Stimulated activated naive CD4-positive, alpha-beta T cell (primary cell): ENCODE results near the gene PMM2.
A peak's percentile ranks its signal among the peaks of the same experiment; 100 is the strongest.
"Not testable (repeated sequence)": the region's sequence is repeated elsewhere in the genome, so short reads cannot be mapped to it uniquely, and the experiment has no call there.

Source experiments
- DNase-seq, 6 experiments: peaks; one replicate each; lab custom pipeline; 2025; lab: John Stamatoyannopoulos, UW

The PMM2 gene

DNA sequence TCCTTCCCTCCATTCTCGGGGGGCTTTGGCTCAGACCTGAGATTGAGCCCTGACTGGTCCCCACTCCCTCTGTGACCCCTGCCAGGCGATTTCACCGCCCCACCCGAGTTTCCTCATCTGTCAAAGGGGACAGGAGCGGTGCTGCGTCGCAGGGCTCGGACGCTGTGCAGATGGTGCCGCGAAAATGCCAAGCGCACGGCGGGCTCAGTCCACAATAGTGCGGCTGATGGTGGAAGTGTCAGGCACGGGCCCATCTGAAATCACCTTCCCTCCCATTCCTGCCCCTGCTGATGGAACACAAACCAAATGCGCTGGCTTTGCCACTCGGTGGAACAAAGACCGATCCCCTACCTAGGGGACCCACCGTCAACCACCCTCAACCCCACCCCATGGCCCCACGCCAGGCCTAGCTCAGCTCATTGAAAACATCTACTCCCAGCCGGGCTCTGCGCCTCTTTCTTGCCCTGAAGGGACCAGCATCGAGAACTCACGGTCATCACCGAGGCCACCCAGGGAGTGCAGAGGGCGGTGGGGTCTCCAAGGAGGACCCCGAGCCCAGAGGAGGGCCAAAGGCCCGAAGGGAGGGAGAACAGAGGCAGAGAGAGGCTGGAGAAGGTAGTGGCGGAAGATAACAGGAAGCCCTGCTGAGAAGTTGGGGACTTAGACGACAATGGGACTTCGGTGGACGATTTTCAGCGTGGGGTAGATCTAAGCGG lies 69.7 kb downstream of the PMM2 start:
- peak in 2 of 6 experiments; percentile 30 to 32 for DNase-seq

DNA sequence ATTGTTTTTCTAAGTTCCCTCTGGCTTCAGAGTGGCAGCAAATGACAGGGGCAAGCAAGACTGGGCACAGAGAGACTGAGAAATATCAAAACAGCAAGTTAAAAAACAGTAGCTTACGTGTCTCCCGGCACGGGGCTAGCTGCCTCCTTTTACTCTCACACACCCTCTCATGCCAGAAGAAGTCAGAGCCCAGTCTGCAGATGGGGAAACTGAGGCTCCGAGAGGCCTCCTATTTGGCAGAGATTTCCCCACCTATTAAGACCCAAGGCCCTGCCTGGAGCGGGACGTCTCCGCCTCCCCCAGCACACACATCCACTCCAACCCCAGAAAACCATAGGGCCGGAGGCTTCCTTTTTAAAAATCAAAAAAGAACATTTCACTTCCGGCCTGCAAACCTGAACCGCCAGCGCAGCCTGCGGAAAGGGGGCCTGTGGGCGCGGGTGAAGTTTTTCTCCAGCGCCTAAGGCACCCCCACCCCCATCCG lies 70.3 kb downstream of the PMM2 start:
- peak in 3 of 6 experiments; percentile 52 to 66 (median 63) for DNase-seq

DNA sequence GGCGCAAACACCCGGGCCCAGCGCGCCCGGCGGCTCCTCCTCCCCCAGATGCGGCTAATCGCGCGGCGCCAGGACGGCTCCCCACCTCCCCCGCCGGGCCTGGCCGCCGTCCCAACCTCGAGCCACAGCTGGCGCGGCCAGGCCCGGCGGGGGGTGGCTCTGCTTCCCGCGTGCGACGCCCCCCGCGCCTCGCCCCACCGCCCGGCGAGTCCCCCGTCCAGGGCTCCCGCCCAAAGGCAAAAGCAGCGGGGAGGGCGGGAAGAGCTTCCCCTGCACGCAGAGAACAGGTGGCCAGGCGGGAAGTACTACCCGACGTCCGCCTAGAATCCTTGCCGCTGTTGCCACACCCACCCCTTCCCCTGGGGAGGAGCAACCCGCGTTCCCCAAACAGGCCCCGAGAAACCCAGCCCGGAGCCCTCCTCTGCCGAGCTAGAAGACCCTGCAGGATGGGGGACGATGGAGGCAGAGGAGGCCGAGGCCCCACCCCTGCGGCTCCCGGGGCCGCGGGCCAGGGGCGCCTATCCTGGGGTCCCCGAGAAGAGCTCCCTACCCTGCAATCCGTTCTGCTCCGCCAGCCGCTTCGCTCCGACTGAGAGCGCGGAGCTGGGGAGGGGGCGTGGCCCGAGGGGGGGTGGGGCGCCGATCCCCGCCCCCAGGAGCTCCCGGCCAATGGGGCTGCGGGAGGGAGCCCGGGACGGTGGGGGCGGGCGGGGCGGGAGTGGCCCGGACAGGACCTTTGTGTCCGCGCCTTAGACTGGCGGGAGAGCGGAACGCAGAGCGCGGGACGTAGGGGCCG lies 71.0 kb downstream of the PMM2 start, which contains the start of gene CARHSP1:
Gene CARHSP1, minus strand, starts transcription at position 591 of the 796 bp plus-strand sequence. CDS start 9,678 bp downstream, outside the sequence.
- peak; percentile 68 to 88 (median 78) for DNase-seq

DNA sequence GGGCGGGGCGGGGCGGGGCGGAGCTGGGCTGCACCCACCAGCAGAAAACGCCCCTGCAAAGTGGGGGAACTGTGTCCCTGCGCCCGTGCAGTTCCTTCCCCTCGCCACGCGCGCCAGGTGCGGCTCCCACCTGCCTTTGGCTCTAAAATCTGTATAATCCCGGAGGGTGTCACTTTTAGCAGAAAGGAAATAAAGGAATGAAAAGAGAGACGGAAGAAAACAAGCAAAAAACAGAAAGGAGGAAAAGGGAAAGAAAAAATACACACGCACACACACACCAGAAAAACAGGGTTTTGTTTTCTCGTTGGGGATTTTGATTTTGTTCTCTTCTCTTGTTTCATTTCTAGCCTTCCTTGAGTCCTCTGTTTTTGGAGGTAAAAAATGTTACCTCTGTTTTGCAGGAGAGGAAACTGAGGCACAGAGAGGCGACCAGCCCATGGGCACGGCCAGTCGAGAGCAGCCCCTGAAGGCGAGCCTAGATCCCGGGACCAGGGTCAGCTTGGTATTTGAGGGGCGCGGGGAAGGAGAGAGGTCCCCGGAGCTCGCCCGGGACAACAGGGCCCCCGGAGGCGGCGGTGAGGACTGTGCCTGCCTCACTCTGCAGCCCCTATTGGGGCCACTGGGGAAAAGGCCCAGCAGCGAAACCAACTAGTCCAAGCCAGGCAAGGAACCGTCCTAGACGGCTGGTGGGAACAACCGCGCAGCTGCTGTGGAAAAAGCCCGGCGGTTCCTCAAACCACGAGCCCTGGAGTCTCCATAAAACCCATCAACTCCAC lies 71.8 kb downstream of the PMM2 start:
- DNase-seq, result peak in 2 of 6 experiments; percentile 75 to 83

DNA sequence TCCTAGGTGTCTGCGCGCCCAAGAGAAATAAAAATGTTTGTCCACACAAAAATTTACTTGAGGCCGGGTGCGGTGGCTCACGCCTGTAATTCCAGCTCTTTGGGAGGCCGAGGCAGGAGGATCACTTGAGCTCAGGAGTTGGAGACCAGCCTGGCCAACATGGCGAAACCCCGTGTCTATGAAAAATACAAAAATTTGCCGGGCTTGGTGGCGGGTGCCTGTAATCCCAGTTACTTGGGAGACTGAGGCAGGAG lies 72.3 kb downstream of the PMM2 start:
- DNase-seq, result not testable (repeated sequence)

DNA sequence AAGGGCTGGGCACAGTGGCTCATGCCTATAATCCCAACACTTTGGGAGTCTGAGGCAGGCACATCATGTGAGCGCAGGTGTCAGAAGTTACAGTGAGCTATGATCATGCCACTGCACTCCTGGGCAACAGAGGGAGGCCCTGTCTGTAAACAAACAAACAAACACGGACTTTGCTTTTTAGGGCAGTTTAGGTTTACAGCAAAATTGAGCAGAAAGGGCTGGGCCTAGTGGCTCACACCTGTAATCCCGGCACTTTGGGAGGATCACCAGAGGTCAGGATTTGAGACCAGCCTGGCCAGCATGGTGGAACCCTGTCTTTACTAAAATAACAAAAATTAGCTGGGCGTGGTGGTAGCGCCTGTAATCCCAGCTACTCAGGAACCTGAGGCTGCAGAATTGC lies 74.4 kb downstream of the PMM2 start:
- DNase-seq, result no peak

DNA sequence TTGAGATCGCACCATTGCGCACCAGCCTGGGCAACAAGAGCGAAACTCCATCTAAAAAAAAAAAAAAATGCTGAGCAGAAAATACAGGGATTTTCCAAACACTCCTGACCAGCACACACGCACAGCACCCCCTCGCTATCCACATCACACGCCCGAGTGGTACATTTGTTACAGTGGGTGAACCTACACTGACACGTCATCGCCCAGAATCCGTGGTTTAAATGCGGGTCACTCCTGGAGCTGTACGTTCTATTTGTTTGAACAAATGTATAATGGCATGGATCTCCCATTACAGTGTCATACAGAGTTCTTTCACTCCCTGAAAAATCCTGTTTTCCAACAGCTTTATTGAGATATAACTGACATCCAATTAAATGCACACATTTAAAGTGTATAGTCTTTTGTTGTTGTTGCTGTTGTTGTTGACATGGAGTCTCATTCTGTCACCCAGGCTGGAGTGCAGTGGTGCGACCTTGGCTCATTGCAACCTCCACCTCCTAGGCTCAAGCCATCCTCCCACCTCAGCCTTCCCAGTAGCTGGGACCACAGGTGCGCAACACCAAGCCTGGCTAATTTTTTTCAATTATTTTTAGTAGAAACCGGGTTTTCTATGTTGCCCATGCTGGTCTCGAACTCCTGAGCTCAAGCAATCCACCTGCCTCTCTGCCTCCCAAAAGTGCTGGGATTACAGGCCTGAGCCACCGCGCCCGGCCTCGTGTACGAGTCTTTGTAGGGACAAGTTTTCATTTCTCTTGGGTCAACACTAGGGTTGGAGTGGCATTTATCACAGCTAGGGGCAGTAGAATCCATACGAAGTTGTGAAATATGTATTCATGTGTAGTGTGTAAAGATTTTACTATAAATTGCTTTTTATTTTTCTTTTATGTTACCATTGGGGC lies 75.6 kb downstream of the PMM2 start:
- no peak for DNase-seq

DNA sequence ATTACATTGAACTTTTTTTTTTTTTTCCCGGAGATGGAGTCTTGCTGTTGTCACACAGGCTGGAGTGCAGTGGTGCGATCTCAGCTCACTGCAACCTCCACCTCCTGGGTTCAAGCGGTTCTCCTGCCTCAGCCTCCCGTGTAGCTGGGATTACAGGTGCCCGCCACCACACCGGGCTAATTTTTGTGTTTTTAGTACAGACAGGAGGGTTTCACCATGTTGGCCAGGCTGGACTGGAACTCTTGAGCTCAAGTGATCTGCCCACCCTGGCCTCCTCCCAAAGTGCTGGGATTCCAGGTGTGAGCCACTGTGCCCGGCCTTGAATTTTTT lies 76.2 kb downstream of the PMM2 start:
- DNase-seq, result not testable (repeated sequence)

DNA sequence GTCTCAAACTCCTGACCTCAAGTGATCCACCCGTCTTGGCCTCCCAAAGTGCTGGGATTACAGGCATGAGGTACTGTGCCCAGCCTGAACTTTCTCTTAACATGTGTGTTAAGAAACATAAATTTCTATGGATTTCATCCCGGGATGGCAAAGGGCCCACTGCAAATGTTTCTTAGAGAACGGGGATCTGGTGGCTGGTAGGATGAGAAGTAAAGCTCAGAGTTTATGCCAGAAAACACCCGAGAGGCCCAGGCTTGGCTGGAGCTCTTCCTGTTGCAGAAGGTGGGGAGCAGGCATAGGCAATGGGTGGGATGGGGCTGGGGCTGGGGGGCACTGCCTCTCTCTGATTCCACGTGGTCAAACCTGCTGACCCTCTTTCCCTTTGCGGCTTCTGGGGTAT lies 76.7 kb downstream of the PMM2 start:
- no peak for DNase-seq

DNA sequence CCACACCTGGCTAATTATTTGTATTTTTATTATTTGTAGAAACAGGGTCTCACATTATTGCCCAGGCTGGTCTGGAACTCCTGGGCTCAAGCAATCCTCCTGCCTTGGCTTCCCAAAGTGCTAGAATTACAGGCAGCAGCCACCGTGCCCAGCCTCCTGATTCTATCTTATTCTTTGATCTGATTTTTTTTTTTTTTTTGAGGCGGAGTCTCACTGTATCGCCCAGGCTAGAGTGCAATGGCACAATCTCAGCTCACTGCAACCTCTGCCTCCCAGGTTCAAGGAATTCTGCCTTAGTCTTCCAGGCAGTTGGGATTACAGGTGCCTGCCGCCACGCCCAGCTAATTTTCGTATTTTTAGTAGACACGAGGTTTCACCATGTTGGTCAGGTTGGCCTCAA lies 77.7 kb downstream of the PMM2 start:
- DNase-seq, result not testable (repeated sequence)

DNA sequence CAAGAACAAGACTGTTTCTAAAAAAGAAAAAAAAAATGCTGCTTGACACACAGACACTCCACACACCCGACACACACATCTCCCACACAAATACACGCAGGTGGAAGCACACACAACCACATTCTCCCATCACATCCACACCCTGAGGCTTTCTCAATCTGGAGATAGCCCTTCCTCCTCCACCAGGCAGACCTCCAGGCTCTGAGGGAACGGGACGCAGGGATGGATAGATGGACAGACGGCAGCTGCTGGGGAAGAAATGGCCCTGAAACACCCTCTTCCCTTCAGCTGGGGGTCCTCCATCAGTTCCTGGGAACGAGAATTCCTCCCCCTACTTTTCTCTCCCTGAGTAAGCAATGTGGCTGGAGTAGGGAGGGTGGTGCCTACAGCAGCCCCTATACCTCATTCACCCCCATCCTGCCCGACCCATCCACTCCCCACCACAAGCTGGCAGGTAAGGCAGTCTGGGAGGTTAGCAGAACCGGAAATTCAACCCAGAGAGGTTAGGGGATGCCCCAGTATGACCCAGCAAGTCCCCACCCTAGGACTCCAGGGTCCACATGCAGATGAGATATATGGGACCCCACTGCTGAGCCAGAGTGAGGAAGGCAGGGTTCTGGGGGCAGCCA lies 80.4 kb downstream of the PMM2 start:
- no peak for DNase-seq

DNA sequence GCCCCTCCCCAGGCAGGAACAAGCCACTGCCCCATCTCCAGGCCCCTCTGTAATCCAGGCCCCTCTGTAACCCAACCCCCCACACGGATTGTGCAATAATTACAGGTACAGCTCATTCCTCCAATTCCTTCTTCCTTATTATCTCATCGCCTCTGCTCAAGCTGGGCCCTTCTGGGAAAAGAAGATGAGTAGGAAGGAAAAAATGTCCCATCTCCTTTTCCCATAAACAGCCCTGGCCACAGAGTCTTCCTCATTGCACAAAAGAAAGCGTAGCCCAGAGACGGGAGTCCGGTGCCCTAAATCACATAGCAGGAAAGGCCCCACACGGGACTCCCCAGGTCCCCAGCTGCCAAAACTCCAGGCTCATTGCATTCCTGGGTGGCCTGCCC lies 80.9 kb downstream of the PMM2 start:
- no peak for DNase-seq

DNA sequence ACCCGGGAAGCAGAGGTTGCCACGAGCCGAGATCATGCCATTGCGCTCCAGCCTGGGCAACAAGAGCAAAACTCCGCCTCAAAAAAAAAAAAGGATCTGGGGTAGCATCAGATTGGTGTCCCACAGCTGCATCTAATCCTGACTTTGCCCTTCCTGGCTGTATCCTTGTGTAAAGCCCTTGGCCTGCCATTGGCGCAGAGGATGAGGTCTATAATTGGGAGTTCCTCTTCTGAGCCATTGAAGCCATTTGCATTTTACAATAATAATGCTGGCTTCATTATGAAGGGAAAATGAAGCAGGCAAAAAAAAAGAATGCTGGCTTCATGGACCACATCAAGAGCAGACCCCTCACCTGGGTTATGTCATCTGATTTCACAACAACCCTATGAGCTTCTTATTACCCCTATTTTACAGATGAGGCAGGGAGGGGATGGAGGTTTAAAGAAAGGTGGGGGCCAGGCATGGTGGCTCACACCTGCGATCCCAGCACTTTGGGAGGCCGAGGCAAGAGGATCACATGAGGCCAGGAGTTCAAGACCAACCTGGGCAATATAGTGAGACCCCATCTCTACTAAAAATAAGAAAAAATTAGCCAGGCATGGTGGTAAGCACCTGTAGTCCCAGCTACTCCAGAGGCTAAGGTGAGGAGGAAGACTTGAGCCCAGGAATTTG lies 83.3 kb downstream of the PMM2 start:
- no peak for DNase-seq

DNA sequence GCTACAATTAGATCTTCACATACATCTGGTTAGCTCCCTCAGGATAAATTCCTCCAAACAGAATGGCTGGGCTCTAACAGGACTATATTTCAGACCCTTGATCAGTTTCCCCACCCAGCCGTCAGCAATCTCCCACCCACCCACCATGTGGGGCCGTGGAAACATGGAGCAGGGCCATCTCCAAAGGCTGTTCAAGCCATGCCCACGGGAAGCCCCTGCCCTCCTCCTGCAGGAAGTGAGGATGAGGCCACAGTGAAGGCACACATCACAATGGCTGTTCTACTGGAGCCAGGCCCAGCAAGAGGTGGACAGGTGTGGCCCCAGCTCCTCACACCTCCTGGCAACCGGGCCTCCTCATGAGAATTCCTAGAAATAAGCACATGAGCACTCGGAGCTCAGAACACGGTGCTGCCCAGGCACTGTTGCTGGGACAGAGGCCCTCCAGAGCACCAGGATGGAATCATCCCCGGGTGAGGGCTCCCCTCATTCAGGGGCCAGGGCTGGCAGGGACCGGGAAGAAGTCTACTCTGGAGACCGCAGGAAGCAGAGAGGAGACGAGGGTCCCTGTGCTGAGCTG lies 84.5 kb downstream of the PMM2 start, which contains the start of gene LITAFD:
Gene LITAFD, plus strand, starts transcription at position 311 of the 577 bp plus-strand sequence. CDS start 2,005 bp downstream, outside the sequence.
- no peak for DNase-seq

DNA sequence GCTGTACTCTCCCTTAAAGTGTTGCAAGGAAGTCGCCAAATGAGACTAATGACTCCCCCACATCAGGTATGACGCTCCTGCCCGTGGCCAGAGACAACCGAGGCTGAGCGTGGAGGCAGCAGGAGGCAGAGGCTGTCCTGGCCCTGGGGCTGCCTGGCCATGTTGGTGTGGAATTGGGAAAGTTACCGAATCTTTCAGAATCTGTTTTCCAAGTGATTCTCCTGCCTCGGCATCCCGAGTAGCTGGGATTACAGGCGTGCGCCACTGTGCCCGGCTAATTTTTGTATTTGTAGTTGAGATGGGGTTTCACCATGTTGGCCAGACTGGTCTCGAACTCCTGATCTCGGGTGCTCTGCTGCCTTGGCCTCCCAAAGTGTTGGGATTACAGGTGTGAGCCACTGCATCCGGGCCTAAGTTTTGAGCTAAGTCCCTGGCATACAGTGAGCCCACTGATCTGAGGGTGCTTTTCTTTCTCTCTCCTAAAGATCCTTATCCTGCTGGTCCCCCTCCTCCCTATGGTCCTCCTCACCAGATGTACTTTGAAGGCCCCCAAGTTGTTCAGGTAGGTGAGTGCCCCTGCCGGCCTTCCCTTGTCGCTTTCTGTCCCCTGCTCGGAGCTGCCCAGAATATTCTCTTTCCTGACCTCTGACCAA lies 85.2 kb downstream of the PMM2 start:
- DNase-seq, result no peak

DNA sequence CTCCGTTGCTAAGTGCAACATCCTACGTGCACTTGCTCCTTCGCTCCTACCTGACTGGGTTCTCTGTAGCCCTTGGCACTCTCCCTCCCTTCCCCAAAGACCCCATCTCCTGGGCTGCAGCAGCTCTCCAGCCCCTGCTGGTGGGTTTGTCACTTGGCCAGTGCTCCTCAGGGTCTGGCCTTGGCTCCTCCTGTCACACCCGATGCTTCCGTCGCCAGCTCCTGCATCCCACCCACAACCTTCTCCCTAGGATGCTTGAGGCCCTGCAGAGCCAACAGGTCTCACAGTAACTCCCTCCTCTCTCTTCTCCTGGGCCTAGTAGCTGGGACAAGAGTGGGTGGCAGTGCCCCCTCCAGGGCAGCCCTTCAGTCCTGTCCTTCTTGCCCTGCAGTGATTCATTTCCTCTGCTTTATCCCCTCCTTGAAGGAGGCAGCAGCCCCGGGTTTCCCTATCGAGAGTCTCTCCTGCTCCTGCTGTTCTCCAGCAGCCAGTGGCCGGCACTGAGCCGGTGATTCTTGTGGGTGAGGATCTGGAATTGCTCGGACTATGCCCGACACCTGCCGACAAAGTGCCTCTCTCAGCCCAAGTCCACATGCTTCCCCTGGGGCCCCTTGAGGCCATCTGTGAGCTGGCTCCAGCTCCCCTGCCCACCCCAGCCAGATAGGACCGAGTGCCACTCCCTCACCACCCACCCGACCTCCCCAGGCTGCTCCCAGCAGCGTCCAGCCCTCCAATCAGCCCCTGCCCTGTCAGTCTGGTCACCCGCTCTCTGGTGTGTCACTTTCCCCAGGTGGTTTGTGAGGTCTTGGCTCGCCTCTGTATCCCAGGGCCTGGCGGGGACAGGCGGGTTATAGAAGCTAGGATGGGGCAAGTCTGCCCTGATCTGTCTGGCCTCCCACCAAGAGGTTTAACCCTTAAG lies 88.3 kb downstream of the PMM2 start:
- DNase-seq, result no peak

DNA sequence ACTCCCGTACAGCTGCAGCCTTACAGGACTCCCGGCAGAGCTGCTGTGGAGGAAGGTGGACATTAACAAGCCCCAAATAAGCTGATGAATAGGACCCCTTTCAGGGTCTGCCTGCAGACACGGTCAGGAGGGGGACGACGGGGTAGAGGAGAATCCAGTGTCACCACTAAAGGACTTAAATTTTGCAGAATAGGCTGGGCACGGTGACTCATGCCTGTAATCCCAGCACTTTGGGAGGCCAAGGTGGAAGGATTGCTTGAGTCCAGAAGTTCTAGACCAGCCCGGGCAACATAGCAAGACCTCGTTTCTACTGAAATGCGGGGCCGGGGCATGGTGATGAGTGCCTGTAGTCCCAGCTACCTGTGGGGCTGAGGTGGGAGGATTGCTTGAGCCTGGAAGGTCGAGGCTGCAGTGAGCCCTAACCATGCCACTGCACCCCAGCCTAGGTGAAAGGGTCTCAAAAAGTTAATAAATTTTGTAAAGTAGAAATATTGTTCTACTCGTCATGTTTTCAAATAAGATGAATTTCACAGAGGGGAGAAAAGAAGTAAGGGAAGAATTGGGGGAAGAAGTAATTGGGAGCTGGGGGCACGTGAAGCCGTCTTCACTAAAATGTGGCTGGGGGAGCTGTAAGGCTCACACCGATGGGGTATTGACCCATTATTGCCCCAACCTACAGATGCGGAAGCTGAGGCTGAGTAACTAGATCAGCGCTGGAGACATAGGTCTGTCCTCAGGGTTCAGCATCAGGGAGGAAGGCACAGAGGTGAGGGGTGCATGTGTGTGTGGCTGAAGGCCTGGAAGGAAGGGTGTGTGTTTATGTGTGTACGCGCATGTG lies 89.2 kb downstream of the PMM2 start:
- no peak for DNase-seq

DNA sequence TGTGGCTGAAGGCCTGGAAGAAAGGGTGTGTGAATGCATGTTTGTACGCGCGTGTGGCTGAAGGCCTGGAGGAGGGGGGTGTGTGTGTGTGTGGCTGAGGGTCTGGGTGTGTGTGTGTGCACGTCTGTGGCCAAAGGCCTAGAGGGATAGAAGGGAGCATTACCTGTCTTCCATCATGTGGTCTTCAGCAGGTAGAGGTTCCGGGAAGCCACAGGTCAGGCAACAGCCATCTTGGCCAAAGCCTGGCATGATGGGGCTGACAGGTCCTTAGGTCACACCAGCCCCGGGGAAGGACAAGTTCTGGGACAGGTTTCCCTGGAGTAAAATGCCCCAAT lies 89.8 kb downstream of the PMM2 start:
- DNase-seq, result no peak
